ENCODE measurements around the gene RBM28. TPM values are rescaled to one million over a fixed set of nuclear protein-coding genes. Genes with fewer than 3 reads are reported as not detected.

The RBM28 gene
- total RNA-seq, 1 experiment from 2014 or later: 70.0 TPM

DNA sequence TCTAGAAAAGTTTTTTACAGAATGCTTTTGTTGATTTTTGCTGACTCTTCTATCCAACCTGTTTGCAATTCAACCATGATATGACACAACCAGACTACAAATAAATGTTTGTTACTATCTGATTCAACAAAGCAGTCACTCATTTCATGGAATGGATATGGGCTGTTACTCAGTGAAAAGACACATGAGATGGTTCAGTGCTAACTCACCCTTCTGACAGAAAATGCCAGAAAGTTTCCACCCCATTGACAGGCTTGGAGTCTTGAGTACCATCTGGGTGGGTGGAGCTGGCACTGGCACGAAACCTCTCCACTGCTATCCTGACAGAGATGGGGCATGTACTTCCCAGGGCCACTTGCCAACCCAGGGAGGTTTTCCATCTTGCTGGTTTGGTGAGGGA, 39.5 kb downstream of the RBM28 start:
- no peak overlapping the region for H3K9ac ChIP-seq (ENCODE audit: extremely low read depth, insufficient read length, low read length)
- no peak overlapping the region for H3K4me2 ChIP-seq (ENCODE audit: insufficient read depth, insufficient read length, low read length)
- H4K5ac ChIP-seq (ENCODE audit: insufficient read length, low read depth, low read length): no peak overlapping the region
- no peak overlapping the region for H3K4ac ChIP-seq (ENCODE audit: low read depth, low read length)
- no peak overlapping the region for H3K27ac ChIP-seq (ENCODE audit: insufficient read length, low read depth, low read length)
- Mint-ChIP-seq H3K4me1 (peaks cover 22 to 25% of the 10 kb centered on the region in 2 experiments), H3K36me3 (ENCODE audit: insufficient read depth in 1 of 3, low read depth in 3 of 3) (peaks cover 21 to 56% (median 43%) of the 10 kb centered on the region in 3 experiments; a peak in 6 of 7 replicates), H3K4me3 (no peak overlapping the region), H3K9me3 (no peaks in the 10 kb centered on the region), H3K27ac (no peak overlapping the region), H3K27me3 (ENCODE audit: low read depth) (no peaks in the 10 kb centered on the region)
- H2BK15ac ChIP-seq (ENCODE audit: low read depth, low read length): no peak overlapping the region
- H3K23me2 ChIP-seq (ENCODE audit: insufficient read length, low read depth, low read length, poor library complexity, severe bottlenecking): no peaks in the 10 kb centered on the region
- no peaks in the 10 kb centered on the region for H3K79me1 ChIP-seq (ENCODE audit: insufficient read depth, low read depth, low read length, poor library complexity, severe bottlenecking)
- no peak overlapping the region for H3K56ac ChIP-seq (ENCODE audit: insufficient read length, low read depth, low read length)
- no peak overlapping the region for H3T11ph ChIP-seq (ENCODE audit: low read length)
- no peak overlapping the region for H4K91ac ChIP-seq (ENCODE audit: insufficient read length, low read depth, low read length)
- H4K20me1 ChIP-seq (ENCODE audit: control insufficient read depth, insufficient read depth, insufficient read length): no peaks in the 10 kb centered on the region
- H2BK20ac ChIP-seq (ENCODE audit: low read depth, low read length, poor library complexity, severe bottlenecking): no peak overlapping the region
- TF ChIP-seq, protein P1, sequence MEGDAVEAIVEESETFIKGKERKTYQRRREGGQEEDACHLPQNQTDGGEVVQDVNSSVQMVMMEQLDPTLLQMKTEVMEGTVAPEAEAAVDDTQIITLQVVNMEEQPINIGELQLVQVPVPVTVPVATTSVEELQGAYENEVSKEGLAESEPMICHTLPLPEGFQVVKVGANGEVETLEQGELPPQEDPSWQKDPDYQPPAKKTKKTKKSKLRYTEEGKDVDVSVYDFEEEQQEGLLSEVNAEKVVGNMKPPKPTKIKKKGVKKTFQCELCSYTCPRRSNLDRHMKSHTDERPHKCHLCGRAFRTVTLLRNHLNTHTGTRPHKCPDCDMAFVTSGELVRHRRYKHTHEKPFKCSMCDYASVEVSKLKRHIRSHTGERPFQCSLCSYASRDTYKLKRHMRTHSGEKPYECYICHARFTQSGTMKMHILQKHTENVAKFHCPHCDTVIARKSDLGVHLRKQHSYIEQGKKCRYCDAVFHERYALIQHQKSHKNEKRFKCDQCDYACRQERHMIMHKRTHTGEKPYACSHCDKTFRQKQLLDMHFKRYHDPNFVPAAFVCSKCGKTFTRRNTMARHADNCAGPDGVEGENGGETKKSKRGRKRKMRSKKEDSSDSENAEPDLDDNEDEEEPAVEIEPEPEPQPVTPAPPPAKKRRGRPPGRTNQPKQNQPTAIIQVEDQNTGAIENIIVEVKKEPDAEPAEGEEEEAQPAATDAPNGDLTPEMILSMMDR (conservative IDR thresholded peaks at IDR 0.05): no peak
- no peaks in the 10 kb centered on the region for H3K27me3 ChIP-seq (ENCODE audit: insufficient read depth, low read length)
- H3K9me3 ChIP-seq (ENCODE audit: control insufficient read depth, low read depth, low read length): no peaks in the 10 kb centered on the region
- H4K8ac ChIP-seq (replicated peaks; ENCODE audit: insufficient read length, low read depth, low read length): no peak overlapping the region
- no peak overlapping the region for H2BK5ac ChIP-seq (ENCODE audit: insufficient read length, low read length)
- DNase-seq: no peak
- H2BK12ac ChIP-seq (ENCODE audit: insufficient read length, low read depth, low read length): no peak overlapping the region
- H3K79me2 ChIP-seq (ENCODE audit: insufficient read depth, low read length): no peaks in the 10 kb centered on the region
- no peak overlapping the region for H2AK5ac ChIP-seq (ENCODE audit: insufficient read length, low read length)
- no peak overlapping the region for H3K14ac ChIP-seq (ENCODE audit: insufficient read depth, low read length)
- H3K23ac ChIP-seq (ENCODE audit: insufficient read length, low read depth, low read length): no peak overlapping the region
- no peak overlapping the region for H3K18ac ChIP-seq (ENCODE audit: insufficient read length, low read depth, low read length)
- no CpG with 5 or more reads among the region's 1 CpG for WGBS (ENCODE audit: extremely low coverage, insufficient read length, low lambda C conversion rate)
- no peak overlapping the region for H2AFZ ChIP-seq (ENCODE audit: low read length)
- H2BK120ac ChIP-seq (ENCODE audit: low read depth, low read length, poor library complexity, severe bottlenecking): no peak overlapping the region
- H3K4me1 ChIP-seq (ENCODE audit: insufficient read depth, low read length): peaks cover 5% of the 10 kb centered on the region; the same call in 1 of the 2 replicates
